IPS DF 6.9 (cell line): ENCODE measurements around the gene ITGAV.

Experiments used
- DNase-seq: peaks from one replicate; pipeline ENCODE4 v3.0.0-alpha.2; 2013; ENCODE audit warnings: low read depth, low spot score
- H3K27ac ChIP-seq: one replicate; pipeline ENCODE4 v1.5.1; 2013; ENCODE audit warnings: low read length, control low read depth
- H3K27me3 ChIP-seq: 2 replicates; pipeline ENCODE4 v1.6.1; 2013; ENCODE audit warnings: mild to moderate bottlenecking, low read length; ENCODE audit not compliant: control insufficient read depth, insufficient read depth
- H3K36me3 ChIP-seq: 2 replicates; pipeline ENCODE4 v1.6.1; 2013; ENCODE audit warnings: low read length; ENCODE audit not compliant: control insufficient read depth, insufficient read depth
- H3K4me1 ChIP-seq: 2 replicates; pipeline ENCODE4 v1.6.1; 2013; ENCODE audit warnings: low read length; ENCODE audit not compliant: control insufficient read depth, insufficient read depth
- H3K4me3 ChIP-seq: 2 replicates; pipeline ENCODE4 v1.5.1; 2013; ENCODE audit warnings: mild to moderate bottlenecking, low read length
- H3K9me3 ChIP-seq: 2 replicates; pipeline ENCODE4 v1.6.1; 2013; ENCODE audit warnings: low read length, inconsistent platforms; ENCODE audit not compliant: control insufficient read depth, insufficient read depth
- WGBS: extraction: QIAGEN DNeasy Blood & Tissue Kit; methylation state at CpG from one replicate; pipeline ENCODE4 v1.1.7; 2013; ENCODE audit warnings: mixed read lengths, missing lambda C conversion rate; ENCODE audit not compliant: insufficient read length, insufficient coverage; 5-methylcytosine and 5-hydroxymethylcytosine counted together

Gene ITGAV

GRCh38 chr2:186612026-186612425 lies 22.2 kb downstream of the ITGAV start:
- 100% methylated on average over 1 of the region's 2 CpGs for WGBS
- no peaks in the 10 kb centered on the region for H3K9me3 ChIP-seq
- H3K4me3 ChIP-seq = no peak overlapping the region
- peaks cover 1% of the 10 kb centered on the region; the same call in 1 of the 2 replicates for H3K4me1 ChIP-seq
- H3K27ac ChIP-seq = no peak overlapping the region
- DNase-seq = no peak
- H3K36me3 ChIP-seq = no peaks in the 10 kb centered on the region
- no peaks in the 10 kb centered on the region for H3K27me3 ChIP-seq

DNA sequence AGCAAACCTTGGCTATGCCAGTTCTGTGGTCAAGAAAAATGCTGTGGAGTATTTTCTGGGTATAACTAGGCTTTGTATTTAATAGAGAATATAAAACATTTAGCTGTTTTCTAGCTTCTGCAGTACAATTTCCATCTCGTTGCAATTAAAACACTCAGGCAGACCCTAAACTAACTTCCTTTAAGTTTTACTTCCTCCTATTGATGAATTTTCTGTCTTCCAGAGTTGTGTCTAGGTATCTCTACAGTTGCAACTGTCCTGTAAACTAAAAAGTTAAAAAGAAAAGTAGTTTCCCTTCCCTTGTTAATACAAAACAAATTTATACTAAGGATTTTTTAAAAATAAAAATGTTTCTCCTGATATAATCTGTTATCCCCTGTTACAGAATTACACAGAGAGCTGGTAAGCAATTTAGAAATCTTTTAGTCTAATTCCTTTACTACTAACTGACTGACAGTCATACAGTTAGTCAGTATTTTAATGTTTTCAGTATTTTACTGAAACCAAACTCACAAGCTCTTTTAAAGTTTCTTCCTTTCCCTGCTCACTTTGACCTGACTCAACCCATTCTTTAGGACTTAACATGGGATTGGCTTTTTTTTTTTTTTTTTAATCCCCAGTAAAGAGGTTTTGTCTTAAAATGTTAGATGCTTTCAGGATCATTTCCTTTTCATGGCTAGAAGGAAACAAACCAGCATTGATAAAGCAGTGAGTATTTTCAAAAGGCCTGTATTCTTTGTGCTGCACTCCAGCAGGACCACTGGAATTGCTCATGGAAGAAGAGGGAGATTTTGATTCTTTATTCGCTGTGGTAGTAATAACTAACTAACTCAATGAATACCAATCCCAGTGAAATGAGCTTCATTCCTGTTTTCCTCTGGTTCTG lies 22.9 kb downstream of the ITGAV start:
- Histone ChIP-seq H3K36me3 (no peaks in the 10 kb centered on the region), H3K4me1 (peaks cover 1% of the 10 kb centered on the region; the same call in 1 of the 2 replicates), H3K9me3 (no peaks in the 10 kb centered on the region), H3K4me3 (no peak overlapping the region), H3K27me3 (no peaks in the 10 kb centered on the region), H3K27ac (no peak overlapping the region)
- DNase-seq = no peak
- no CpG with 5 or more reads among the region's 2 CpGs for WGBS

- WGBS = no CpG with 5 or more reads among the region's 2 CpGs
- Histone ChIP-seq H3K4me1 (peaks cover 1% of the 10 kb centered on the region; the same call in 1 of the 2 replicates), H3K9me3 (no peaks in the 10 kb centered on the region), H3K36me3 (no peaks in the 10 kb centered on the region), H3K4me3 (no peak overlapping the region), H3K27ac (no peak overlapping the region), H3K27me3 (no peaks in the 10 kb centered on the region)
- DNase-seq = no peak
Measured at GRCh38 chr2:186614373-186614772, 24.5 kb downstream of the ITGAV start.

DNA sequence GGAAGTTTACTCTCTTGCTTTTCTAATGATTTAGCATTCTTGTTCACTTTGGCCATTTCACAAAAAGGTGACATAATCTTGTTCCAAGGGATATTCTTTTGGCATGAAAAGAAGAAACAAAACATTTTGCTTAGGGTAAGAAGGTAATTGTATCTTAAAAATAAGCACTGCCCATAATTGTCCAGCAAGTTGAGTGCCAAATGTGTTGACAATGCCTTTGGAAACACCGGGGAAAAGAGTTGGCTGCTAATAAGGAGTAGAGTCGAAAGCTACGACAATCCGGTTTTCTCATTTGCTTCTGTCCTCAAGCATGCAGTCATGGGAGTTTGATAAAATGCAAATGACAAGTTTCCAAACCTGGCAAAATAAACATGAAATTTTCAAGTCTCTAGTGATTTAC lies 27.3 kb downstream of the ITGAV start:
- H3K27ac ChIP-seq = no peak overlapping the region
- H3K9me3 ChIP-seq = no peaks in the 10 kb centered on the region
- H3K4me3 ChIP-seq = no peak overlapping the region
- H3K4me1 ChIP-seq = no peaks in the 10 kb centered on the region
- no peaks in the 10 kb centered on the region for H3K36me3 ChIP-seq
- H3K27me3 ChIP-seq = no peaks in the 10 kb centered on the region
- DNase-seq = no peak
- no CpG with 5 or more reads among the region's 4 CpGs for WGBS

- Histone ChIP-seq H3K27ac (no peak overlapping the region), H3K9me3 (no peaks in the 10 kb centered on the region), H3K36me3 (no peaks in the 10 kb centered on the region), H3K27me3 (no peaks in the 10 kb centered on the region), H3K4me1 (no peaks in the 10 kb centered on the region), H3K4me3 (no peak overlapping the region)
- no peak for DNase-seq
- WGBS = no CpG with 5 or more reads among the region's 1 CpG
Measured at GRCh38 chr2:186617771-186618170, 27.9 kb downstream of the ITGAV start.

DNA sequence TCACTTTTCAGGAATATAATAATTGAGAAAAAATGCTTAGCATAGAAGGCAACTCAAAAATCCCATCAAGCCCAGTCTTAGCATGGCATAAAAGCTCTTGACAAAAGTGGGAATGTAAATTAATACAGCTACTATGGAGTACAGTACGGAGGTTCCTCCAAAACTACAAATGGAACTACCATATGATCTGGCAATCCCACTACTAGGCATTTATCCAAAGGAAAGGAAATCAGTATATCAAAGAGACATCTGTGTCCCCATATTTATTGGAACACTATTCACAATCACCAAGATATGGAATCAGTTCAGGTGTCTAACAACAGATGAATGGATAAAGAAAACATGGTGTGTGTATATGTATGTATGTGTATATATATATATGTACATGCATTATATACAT lies 28.8 kb downstream of the ITGAV start:
- Histone ChIP-seq H3K4me3 (no peak overlapping the region), H3K36me3 (no peaks in the 10 kb centered on the region), H3K4me1 (no peaks in the 10 kb centered on the region), H3K27me3 (no peaks in the 10 kb centered on the region), H3K27ac (no peak overlapping the region), H3K9me3 (no peaks in the 10 kb centered on the region)
- no peak for DNase-seq
- WGBS = no CpG with 5 or more reads among the region's 1 CpG

DNA sequence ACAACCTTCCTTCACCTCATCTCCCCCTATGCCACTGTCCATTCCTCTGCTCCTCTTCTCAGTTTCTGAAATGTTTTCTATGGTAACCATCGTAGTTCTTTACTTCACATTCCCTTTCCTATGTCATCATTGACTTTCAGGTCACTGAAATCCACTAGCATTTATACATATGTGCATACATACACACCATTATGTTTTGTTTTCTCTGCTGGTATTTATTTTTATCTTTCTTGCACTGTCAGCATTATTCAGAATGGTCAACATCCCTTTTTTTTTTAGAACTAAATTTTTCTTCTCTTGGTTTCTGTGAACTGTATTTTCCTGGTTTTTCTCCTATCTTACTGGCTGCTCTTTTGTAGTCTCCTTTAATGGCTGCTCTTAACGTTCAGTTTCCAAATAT lies 33.2 kb downstream of the ITGAV start:
- H3K36me3 ChIP-seq = no peaks in the 10 kb centered on the region; the same call in 1 of the 2 replicates
- WGBS = no CpG with 5 or more reads among the region's 2 CpGs
- H3K4me3 ChIP-seq = no peak overlapping the region

GRCh38 chr2:186624276-186624675 lies 34.4 kb downstream of the ITGAV start:
- no peaks in the 10 kb centered on the region for H3K9me3 ChIP-seq
- no CpG with 5 or more reads among the region's 3 CpGs for WGBS
- no peaks in the 10 kb centered on the region for H3K27me3 ChIP-seq
- no peak overlapping the region for H3K27ac ChIP-seq
- H3K4me1 ChIP-seq = no peaks in the 10 kb centered on the region; the same call in 1 of the 2 replicates
- DNase-seq = no peak
- no peak overlapping the region for H3K4me3 ChIP-seq
- no peaks in the 10 kb centered on the region; the same call in 1 of the 2 replicates for H3K36me3 ChIP-seq

More for the DNA sequence above, 33.2 kb downstream of the ITGAV start:
- Histone ChIP-seq H3K4me1 (no peaks in the 10 kb centered on the region), H3K27ac (no peak overlapping the region), H3K27me3 (no peaks in the 10 kb centered on the region), H3K9me3 (no peaks in the 10 kb centered on the region)
- no peak for DNase-seq

DNA sequence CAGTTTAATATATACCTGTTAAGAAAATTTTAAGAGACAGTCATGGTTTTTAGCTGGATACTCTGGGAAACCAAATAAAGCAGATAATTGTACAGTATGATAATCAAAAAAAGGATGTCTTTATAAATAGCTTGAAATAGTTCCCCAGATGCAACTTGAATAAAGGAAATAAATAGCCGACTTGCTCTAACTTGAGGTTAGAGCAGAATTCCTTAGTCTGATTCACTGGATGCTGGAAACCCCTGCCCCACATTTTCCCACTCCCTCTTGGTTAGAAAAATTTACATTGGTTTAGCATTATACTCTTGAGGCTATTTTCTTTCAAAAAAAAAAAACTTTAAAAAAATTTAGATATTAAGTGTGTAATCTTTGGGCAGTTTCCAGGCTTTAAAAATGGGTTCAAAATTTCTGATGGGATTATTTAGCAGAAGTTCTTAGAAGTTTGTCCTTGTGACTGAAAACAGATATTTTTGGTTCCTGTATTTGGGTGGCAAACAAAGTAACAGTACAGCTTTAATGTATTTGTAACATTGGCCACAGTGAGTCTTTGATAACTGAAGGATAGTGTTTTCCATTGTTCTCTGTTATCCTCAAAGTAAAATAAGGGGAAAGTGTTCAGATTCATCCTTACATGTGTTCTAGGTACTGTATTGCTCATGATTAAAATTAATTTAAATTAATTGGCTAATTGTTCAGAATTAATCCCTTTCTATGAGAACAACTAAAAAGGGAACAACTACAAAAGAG lies 39.6 kb downstream of the ITGAV start:
- WGBS = no CpG with 5 or more reads among the region's 1 CpG
- Histone ChIP-seq H3K27ac (no peak overlapping the region), H3K36me3 (no peaks in the 10 kb centered on the region)

DNA sequence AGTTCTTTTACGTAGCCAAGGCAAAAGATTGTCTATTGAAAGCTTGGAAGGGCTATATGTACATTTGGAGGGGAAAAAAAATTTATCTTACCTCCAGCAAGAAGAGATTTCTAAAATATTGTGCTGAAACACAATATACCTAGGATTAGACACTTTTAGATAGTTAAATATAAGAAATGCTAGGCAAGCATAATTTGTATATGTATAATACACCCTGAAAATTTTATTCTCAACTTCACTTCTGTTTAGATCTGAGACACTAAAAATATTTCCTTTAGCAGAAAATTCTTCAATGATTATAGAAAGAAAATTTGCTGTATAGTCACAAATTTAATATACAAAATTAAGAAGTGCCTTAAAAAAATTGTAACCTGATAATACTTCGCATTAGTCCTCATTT lies 42.6 kb downstream of the ITGAV start:
- Histone ChIP-seq H3K4me3 (no peak overlapping the region), H3K27me3 (no peaks in the 10 kb centered on the region), H3K36me3 (no peaks in the 10 kb centered on the region), H3K9me3 (no peaks in the 10 kb centered on the region), H3K27ac (no peak overlapping the region), H3K4me1 (no peaks in the 10 kb centered on the region; the same call in 1 of the 2 replicates)
- DNase-seq = no peak
- no CpG with 5 or more reads among the region's 2 CpGs for WGBS

More for the DNA sequence above, 39.6 kb downstream of the ITGAV start:
- no peaks in the 10 kb centered on the region; the same call in 1 of the 2 replicates for H3K4me1 ChIP-seq
- H3K27me3 ChIP-seq = no peaks in the 10 kb centered on the region
- no peak overlapping the region for H3K4me3 ChIP-seq
- DNase-seq = no peak
- no peaks in the 10 kb centered on the region for H3K9me3 ChIP-seq
